Measurements from ENCODE around the gene CD24.
A peak's percentile ranks its signal among the peaks of the same experiment; 100 is the strongest.

The CD24 gene

DNA sequence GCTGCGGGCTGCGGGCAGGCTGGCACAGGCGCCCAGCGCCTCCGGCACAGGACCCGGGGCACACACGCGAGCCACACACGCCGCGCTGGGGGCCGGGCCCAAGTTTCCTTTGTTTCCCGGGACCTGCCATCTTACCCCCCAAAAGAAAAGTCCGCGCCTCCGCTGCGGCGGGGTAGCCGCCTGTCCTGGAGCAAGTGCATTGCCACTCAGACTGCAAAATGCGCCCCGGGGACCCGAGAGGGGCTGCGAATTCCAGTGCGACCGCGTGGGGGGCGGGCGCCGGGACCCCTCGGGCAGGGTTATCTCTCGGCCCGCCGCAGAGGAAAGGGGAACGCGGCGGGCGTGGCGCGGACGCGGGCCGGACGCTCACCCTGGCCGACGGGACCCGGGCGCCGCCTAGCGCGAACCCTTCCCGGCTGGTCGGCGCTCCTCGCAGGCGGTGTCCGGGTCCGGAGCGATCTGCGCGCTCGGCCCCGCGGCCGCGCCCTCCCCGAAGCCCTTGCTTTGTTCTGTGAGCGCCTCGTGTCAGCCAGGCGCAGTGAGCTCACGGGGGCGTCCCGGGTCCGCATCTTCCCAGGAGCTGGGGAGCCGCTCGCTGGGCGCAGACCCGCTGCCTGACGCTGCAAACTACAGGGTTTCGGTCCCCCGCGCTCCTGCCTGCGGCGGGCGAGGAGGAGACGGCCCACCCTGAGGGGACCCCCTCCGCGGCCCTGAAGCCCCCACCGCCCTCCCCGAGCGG is 639 bp upstream of the CD24 start:
- no CpG with 5 or more reads among the region's 90 CpGs for WGBS (ENCODE audit: extremely low coverage, insufficient coverage, insufficient read length)
- Histone ChIP-seq H3K79me2 (ENCODE audit: control insufficient read depth, insufficient read depth, low read length, poor library complexity) (peaks cover 26% of the 10 kb centered on the region), H3K23ac (ENCODE audit: low read length) (no peak overlapping the region), H3K79me1 (ENCODE audit: low read length) (peaks cover 26% of the 10 kb centered on the region), H3K4me1 (ENCODE audit: control insufficient read depth in 1 of 2, insufficient read depth in 2 of 2, low read length in 2 of 2) (peaks cover 3 to 5% of the 10 kb centered on the region in 2 experiments), H3K27me3 (ENCODE audit: insufficient read depth, low read length) (no peaks in the 10 kb centered on the region), H2BK12ac (ENCODE audit: low read length) (peak overlapping the region; percentile 95), H3K4me3 (ENCODE audit: low read depth, low read length) (peak overlapping the region; percentile 84), H3K27ac (ENCODE audit: low read depth, low read length) (peak overlapping the region; percentile 98), H3K4me2 (ENCODE audit: low read length) (peak overlapping the region; percentile 97), H3K14ac (ENCODE audit: low read length) (peak overlapping the region; percentile 91), H3K36me3 (ENCODE audit: control insufficient read depth in 1 of 2, insufficient read depth in 2 of 2, low read length in 2 of 2) (peaks cover 0 to 5% of the 10 kb centered on the region in 2 experiments), H2BK120ac (ENCODE audit: insufficient read depth, low read length, poor library complexity) (peak overlapping the region; percentile 93), H2AK5ac (ENCODE audit: low read length) (peak overlapping the region; percentile 53), H2BK5ac (ENCODE audit: low read depth, low read length, poor library complexity) (peak overlapping the region; percentile 100), H4K91ac (ENCODE audit: low read depth, low read length) (peak overlapping the region; percentile 99), H3K9ac (ENCODE audit: low read length) (peak overlapping the region; percentile 95), H4K8ac (ENCODE audit: low read depth, low read length) (peak overlapping the region; percentile 95), H3K4ac (ENCODE audit: low read depth, low read length) (peak overlapping the region; percentile 96), H3K9me3 (ENCODE audit: insufficient read depth, low read depth, low read length) (no peaks in the 10 kb centered on the region), H2AFZ (ENCODE audit: insufficient read depth, low read length, poor library complexity) (peak overlapping the region; percentile 95), H4K12ac (ENCODE audit: low read depth, low read length) (peak overlapping the region; percentile 93), H3K18ac (ENCODE audit: low read length) (peak overlapping the region; percentile 95)
- DNase-seq, result peak; percentile 61 to 80

DNA sequence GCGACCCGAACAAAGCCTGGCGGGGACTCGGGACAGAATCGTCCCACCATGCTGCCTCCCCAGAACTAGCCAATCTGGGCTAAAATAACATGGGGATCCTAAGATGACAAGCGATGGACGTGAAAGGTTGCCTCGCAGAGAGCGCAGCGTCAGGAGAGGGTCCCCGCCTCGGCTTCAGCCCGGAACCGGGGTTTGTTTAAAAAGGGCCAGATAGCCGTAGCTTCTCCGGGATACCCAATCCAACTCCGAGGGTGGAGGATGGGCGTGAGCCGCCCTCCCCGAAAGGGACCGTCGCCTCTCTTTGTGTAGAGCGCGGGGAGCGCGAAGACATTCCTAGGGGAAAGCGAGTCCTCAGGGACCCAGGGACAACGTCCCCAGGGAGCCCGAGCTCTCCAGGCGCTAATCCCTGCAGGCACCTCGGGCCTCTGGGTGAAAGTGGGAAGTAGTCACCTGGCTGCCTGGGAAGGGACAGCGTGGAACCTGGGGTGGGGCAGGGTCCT is 643 bp downstream of the CD24 start:
- Histone ChIP-seq H2AFZ (ENCODE audit: insufficient read depth, low read length, poor library complexity) (peak overlapping the region; percentile 73), H3K4me1 (ENCODE audit: control insufficient read depth in 1 of 2, insufficient read depth in 2 of 2, low read length in 2 of 2) (peaks cover 3 to 5% of the 10 kb centered on the region in 2 experiments), H3K23ac (ENCODE audit: low read length) (no peak overlapping the region), H3K79me2 (ENCODE audit: control insufficient read depth, insufficient read depth, low read length, poor library complexity) (peaks cover 26% of the 10 kb centered on the region), H2BK5ac (ENCODE audit: low read depth, low read length, poor library complexity) (peak overlapping the region; percentile 95), H3K9ac (ENCODE audit: low read length) (peak overlapping the region; percentile 98), H4K12ac (ENCODE audit: low read depth, low read length) (peak overlapping the region; percentile 93), H3K9me3 (ENCODE audit: insufficient read depth, low read depth, low read length) (no peaks in the 10 kb centered on the region), H3K27ac (ENCODE audit: low read depth, low read length) (peak overlapping the region; percentile 72), H3K79me1 (ENCODE audit: low read length) (peaks cover 26% of the 10 kb centered on the region), H4K8ac (ENCODE audit: low read depth, low read length) (peak overlapping the region; percentile 28), H3K4me2 (ENCODE audit: low read length) (peak overlapping the region; percentile 53), H3K36me3 (ENCODE audit: control insufficient read depth in 1 of 2, insufficient read depth in 2 of 2, low read length in 2 of 2) (peaks cover 0 to 5% of the 10 kb centered on the region in 2 experiments), H4K91ac (ENCODE audit: low read depth, low read length) (peak overlapping the region; percentile 98), H3K27me3 (ENCODE audit: insufficient read depth, low read length) (no peaks in the 10 kb centered on the region), H3K14ac (ENCODE audit: low read length) (peak overlapping the region; percentile 99), H3K18ac (ENCODE audit: low read length) (peak overlapping the region; percentile 100), H3K4me3 (ENCODE audit: low read depth, low read length) (peak overlapping the region; percentile 88), H2AK5ac (ENCODE audit: low read length) (peak overlapping the region; percentile 96), H3K4ac (ENCODE audit: low read depth, low read length) (peak overlapping the region; percentile 100), H2BK120ac (ENCODE audit: insufficient read depth, low read length, poor library complexity) (peak overlapping the region; percentile 18), H2BK12ac (ENCODE audit: low read length) (peak overlapping the region; percentile 56)
- peak; percentile 9 to 41 for DNase-seq
- no CpG with 5 or more reads among the region's 32 CpGs for WGBS (ENCODE audit: extremely low coverage, insufficient coverage, insufficient read length)

DNA sequence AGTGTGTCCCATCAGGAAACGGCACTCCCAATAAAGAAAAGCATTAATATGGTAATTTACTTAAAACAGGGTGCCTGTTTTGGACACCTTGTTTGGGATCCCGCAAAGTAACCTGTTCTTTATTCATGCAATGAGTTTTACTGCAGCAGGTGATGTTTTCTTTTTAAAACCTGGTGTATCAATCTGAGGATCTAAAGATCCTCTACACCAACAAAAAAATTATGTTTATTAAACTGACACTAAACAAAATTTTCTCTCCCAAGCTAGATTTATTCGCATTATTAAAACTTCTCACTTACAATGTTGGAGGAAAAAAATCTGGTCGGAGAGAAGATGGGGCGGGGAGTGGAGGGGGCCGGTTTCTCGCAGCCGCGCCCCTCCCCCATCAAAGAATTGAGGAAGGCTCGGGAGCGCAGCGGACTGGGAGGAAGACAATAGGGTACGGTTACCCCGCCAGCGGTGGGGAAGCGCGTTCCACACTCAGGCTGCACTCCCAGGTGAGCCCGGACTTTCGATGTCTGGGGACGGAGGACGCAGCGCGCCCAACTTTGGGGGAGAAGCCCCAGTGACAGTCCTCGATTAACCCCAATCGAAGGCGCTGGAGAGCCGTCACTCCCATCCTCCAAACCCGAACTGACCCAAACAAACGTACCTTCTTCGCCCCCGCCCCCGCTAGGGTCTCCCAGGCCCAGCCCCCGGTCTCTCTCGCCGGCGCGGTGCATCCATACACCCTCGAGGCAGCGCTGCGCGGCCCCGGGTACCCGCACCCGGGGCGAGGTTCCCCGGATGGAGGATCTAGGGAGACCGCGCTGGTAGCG is 1.3 kb downstream of the CD24 start:
- Histone ChIP-seq H2BK12ac (ENCODE audit: low read length) (peak overlapping the region; percentile 78), H3K27me3 (ENCODE audit: insufficient read depth, low read length) (no peaks in the 10 kb centered on the region), H2BK120ac (ENCODE audit: insufficient read depth, low read length, poor library complexity) (peak overlapping the region; percentile 18), H2BK5ac (ENCODE audit: low read depth, low read length, poor library complexity) (peak overlapping the region; percentile 95), H3K4me2 (ENCODE audit: low read length) (peak overlapping the region; percentile 53), H2AFZ (ENCODE audit: insufficient read depth, low read length, poor library complexity) (peak overlapping the region; percentile 73), H3K4me1 (ENCODE audit: control insufficient read depth in 1 of 2, insufficient read depth in 2 of 2, low read length in 2 of 2) (peaks cover 3 to 5% of the 10 kb centered on the region in 2 experiments), H3K4me3 (ENCODE audit: low read depth, low read length) (peak overlapping the region; percentile 88), H3K14ac (ENCODE audit: low read length) (peak overlapping the region; percentile 99), H4K91ac (ENCODE audit: low read depth, low read length) (peak overlapping the region; percentile 98), H3K27ac (ENCODE audit: low read depth, low read length) (peak overlapping the region; percentile 72), H3K36me3 (ENCODE audit: control insufficient read depth in 1 of 2, insufficient read depth in 2 of 2, low read length in 2 of 2) (peaks cover 0 to 5% of the 10 kb centered on the region in 2 experiments), H3K23ac (ENCODE audit: low read length) (no peak overlapping the region), H2AK5ac (ENCODE audit: low read length) (peak overlapping the region; percentile 97), H4K12ac (ENCODE audit: low read depth, low read length) (peak overlapping the region; percentile 93), H3K4ac (ENCODE audit: low read depth, low read length) (peak overlapping the region; percentile 100), H3K9me3 (ENCODE audit: insufficient read depth, low read depth, low read length) (no peaks in the 10 kb centered on the region), H3K79me2 (ENCODE audit: control insufficient read depth, insufficient read depth, low read length, poor library complexity) (peaks cover 26% of the 10 kb centered on the region), H3K9ac (ENCODE audit: low read length) (peak overlapping the region; percentile 98), H3K18ac (ENCODE audit: low read length) (peak overlapping the region; percentile 100), H3K79me1 (ENCODE audit: low read length) (peaks cover 26% of the 10 kb centered on the region), H4K8ac (ENCODE audit: low read depth, low read length) (peak overlapping the region; percentile 28)
- no CpG with 5 or more reads among the region's 49 CpGs for WGBS (ENCODE audit: extremely low coverage, insufficient coverage, insufficient read length)
- peak; percentile 7 to 42 for DNase-seq

DNA sequence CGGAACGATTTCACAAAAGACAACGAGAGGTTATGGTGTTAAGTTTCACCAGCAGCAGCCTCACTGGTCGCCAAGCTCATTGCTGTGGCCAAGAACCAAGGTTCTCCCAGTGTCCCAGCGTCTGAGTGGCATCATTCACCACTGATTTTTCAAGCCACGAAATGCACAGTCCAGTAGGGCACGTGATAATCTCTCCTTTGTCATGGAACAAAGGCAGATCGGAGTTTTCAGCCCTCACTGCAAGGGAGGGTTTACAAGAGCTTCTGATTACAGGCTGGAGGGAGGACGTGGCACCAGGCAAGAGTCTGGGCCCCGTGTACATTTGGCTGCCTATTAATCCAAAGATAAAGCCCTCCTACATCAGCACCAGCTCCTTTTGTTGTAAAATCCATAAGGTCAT is 2.0 kb downstream of the CD24 start:
- Histone ChIP-seq H3K4me1 (ENCODE audit: control insufficient read depth in 1 of 2, insufficient read depth in 2 of 2, low read length in 2 of 2) (peaks cover 3 to 5% of the 10 kb centered on the region in 2 experiments), H3K4ac (ENCODE audit: low read depth, low read length) (peak overlapping the region; percentile 16), H4K91ac (ENCODE audit: low read depth, low read length) (no peak overlapping the region), H3K4me3 (ENCODE audit: low read depth, low read length) (peak overlapping the region; percentile 65), H3K27me3 (ENCODE audit: insufficient read depth, low read length) (no peaks in the 10 kb centered on the region), H3K79me1 (ENCODE audit: low read length) (peaks cover 26% of the 10 kb centered on the region), H3K14ac (ENCODE audit: low read length) (peak overlapping the region; percentile 29), H3K79me2 (ENCODE audit: control insufficient read depth, insufficient read depth, low read length, poor library complexity) (peaks cover 26% of the 10 kb centered on the region), H2BK12ac (ENCODE audit: low read length) (no peak overlapping the region), H3K36me3 (ENCODE audit: control insufficient read depth in 1 of 2, insufficient read depth in 2 of 2, low read length in 2 of 2) (peaks cover 0 to 5% of the 10 kb centered on the region in 2 experiments), H4K8ac (ENCODE audit: low read depth, low read length) (no peak overlapping the region), H3K4me2 (ENCODE audit: low read length) (peak overlapping the region; percentile 53), H2AFZ (ENCODE audit: insufficient read depth, low read length, poor library complexity) (no peak overlapping the region), H2BK5ac (ENCODE audit: low read depth, low read length, poor library complexity) (no peak overlapping the region), H2BK120ac (ENCODE audit: insufficient read depth, low read length, poor library complexity) (no peak overlapping the region), H3K18ac (ENCODE audit: low read length) (no peak overlapping the region), H3K9ac (ENCODE audit: low read length) (peak overlapping the region; percentile 20), H2AK5ac (ENCODE audit: low read length) (no peak overlapping the region), H4K12ac (ENCODE audit: low read depth, low read length) (no peak overlapping the region), H3K23ac (ENCODE audit: low read length) (no peak overlapping the region), H3K27ac (ENCODE audit: low read depth, low read length) (peak overlapping the region; percentile 3), H3K9me3 (ENCODE audit: insufficient read depth, low read depth, low read length) (no peaks in the 10 kb centered on the region)
- no CpG with 5 or more reads among the region's 10 CpGs for WGBS (ENCODE audit: extremely low coverage, insufficient coverage, insufficient read length)
- DNase-seq, result peak in 1 of 2 donors; percentile 4
